ENCODE data around the gene BCAP29.

The BCAP29 gene

GRCh38 chr7:107644309-107644974 lies 64.4 kb downstream of the BCAP29 start:
- no peak for TF ChIP-seq USF1 (IDR thresholded peaks at IDR 0.05)
- no peak for TF ChIP-seq MAX (IDR thresholded peaks at IDR 0.05)
- no peak for TF ChIP-seq FOXM1 (IDR thresholded peaks at IDR 0.05; ENCODE audit: borderline replicate concordance, low read depth)

GRCh38 chr7:107652642-107653041 lies 72.6 kb downstream of the BCAP29 start:
- TF ChIP-seq MAX (IDR thresholded peaks at IDR 0.05) (no peak), CREB1 (IDR thresholded peaks at IDR 0.05; ENCODE audit: low read depth) (no peak), FOXM1 (IDR thresholded peaks at IDR 0.05; ENCODE audit: borderline replicate concordance, low read depth) (no peak)

GRCh38 chr7:107658467-107658866 lies 78.4 kb downstream of the BCAP29 start:
- no peak for TF ChIP-seq EP300 (IDR thresholded peaks at IDR 0.05; ENCODE audit: borderline replicate concordance)
- TF ChIP-seq RAD21 (IDR thresholded peaks at IDR 0.05; ENCODE audit: low read depth) = no peak
- no peak for TF ChIP-seq MAX (IDR thresholded peaks at IDR 0.05)

- no peak for TF ChIP-seq CEBPB (IDR thresholded peaks at IDR 0.05)
- TF ChIP-seq TAF1 (IDR thresholded peaks at IDR 0.05; ENCODE audit: low read depth) = no peak
- TF ChIP-seq RAD21 (IDR thresholded peaks at IDR 0.05; ENCODE audit: low read depth) = no peak
- no peak for TF ChIP-seq YY1 (IDR thresholded peaks at IDR 0.05; ENCODE audit: low read depth)
- TF ChIP-seq MAX (IDR thresholded peaks at IDR 0.05) = no peak
- no peak for TF ChIP-seq REST (IDR thresholded peaks at IDR 0.05; ENCODE audit: low read depth)
- TF ChIP-seq NFIC (IDR thresholded peaks at IDR 0.05) = no peak
- TF ChIP-seq USF1 (IDR thresholded peaks at IDR 0.05) = no peak
These were observed 79.6 kb downstream of the BCAP29 start for GRCh38 chr7:107659666-107660065.

- TF ChIP-seq USF1 (IDR thresholded peaks at IDR 0.05) (no peak), REST (IDR thresholded peaks at IDR 0.05; ENCODE audit: low read depth) (no peak), MAX (IDR thresholded peaks at IDR 0.05) (no peak), CREB1 (IDR thresholded peaks at IDR 0.05; ENCODE audit: low read depth) (no peak), TAF1 (IDR thresholded peaks at IDR 0.05; ENCODE audit: low read depth) (no peak), CEBPB (IDR thresholded peaks at IDR 0.05) (no peak), FOXM1 (IDR thresholded peaks at IDR 0.05; ENCODE audit: borderline replicate concordance, low read depth) (no peak), RAD21 (IDR thresholded peaks at IDR 0.05; ENCODE audit: low read depth) (no peak), TEAD4 (IDR thresholded peaks at IDR 0.05) (no peak), YY1 (IDR thresholded peaks at IDR 0.05; ENCODE audit: low read depth) (no peak), EGR1 (IDR thresholded peaks at IDR 0.05) (no peak), TCF12 (IDR thresholded peaks at IDR 0.05; ENCODE audit: low read depth) (no peak), ZBTB7A (IDR thresholded peaks at IDR 0.05; ENCODE audit: low read depth) (no peak), NFIC (IDR thresholded peaks at IDR 0.05) (no peak), EP300 (IDR thresholded peaks at IDR 0.05; ENCODE audit: borderline replicate concordance) (no peak)
These were observed 80.5 kb downstream of the BCAP29 start, which contains the start of gene SLC26A4 for GRCh38 chr7:107660381-107661080. SLC26A4 (plus strand) TSS chr7:107660828; CDS start chr7:107661642, 814 bp downstream.

Data from Ishikawa (cell line).